Measurements from ENCODE around the gene PRR23E. TPM values are rescaled to one million over a fixed set of nuclear protein-coding genes. Genes with fewer than 3 reads are reported as not detected.

PRR23E gene
- total RNA-seq, 1 experiment from 2014 or later = not detected

DNA sequence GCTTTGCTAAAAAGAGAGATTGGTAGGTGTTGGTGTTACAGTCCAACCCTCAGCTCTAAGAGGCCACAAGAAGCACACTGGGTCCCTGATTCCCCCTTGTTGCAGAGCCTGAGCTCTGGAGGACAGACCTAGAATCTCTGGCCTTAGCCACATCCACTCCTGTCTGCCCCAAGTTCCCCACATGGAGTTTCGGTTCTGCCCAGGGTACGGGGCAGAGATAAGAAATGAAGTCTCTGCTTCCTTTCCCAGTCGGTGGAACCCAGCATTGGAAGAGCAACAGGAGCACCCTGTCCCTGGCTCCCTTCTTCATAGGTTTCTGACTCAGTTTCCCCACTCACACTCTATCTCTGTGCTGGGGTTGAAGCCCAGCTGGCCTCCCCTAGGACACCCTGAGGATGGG, 13.2 kb downstream of the PRR23E start:
- intact Hi-C loops (cut with micrococcal nuclease; ENCODE audit: unreplicated experiment) (no loop called here), in situ Hi-C loops (cut with HindIII; ENCODE audit: low pct_unique_long_range_greater_than_20kb, low sequenced_read_pairs) (no loop called here)
- H3K27ac ChIP-seq (ENCODE audit: low read length) = no peak overlapping the region
- no peak for DNase-seq (ENCODE audit: low read depth, low spot score)
- no peak overlapping the region for H3K4me3 ChIP-seq (ENCODE audit: low read depth in 2 of 2, low read length in 2 of 2)
- H3K27me3 ChIP-seq (ENCODE audit: control insufficient read depth, insufficient read depth, low read length) = peaks cover 3% of the 10 kb centered on the region; the same call in 1 of the 2 replicates
- no peaks in the 10 kb centered on the region; the same call in 1 of the 2 replicates for H3K9me3 ChIP-seq (ENCODE audit: control insufficient read depth, insufficient read depth, low read depth, low read length)
- TF ChIP-seq SIN3A (IDR thresholded peaks at IDR 0.05; ENCODE audit: borderline replicate concordance, insufficient read depth, low read depth, low read length) (no peak), TCF7L2 (IDR thresholded peaks at IDR 0.05; ENCODE audit: low read depth, low read length) (no peak)
- POLR2A ChIA-PET = no interaction called here
- CTCF ChIA-PET = no interaction called here
- ATAC-seq = no peak
- BruUV-seq (replicated peaks) = no TSS peak
- H3K36me3 ChIP-seq (ENCODE audit: control insufficient read depth, insufficient read depth, low read length) = no peaks in the 10 kb centered on the region
- no peaks in the 10 kb centered on the region for H3K4me1 ChIP-seq (ENCODE audit: control insufficient read depth, insufficient read depth, low read length)

GRCh38 chr3:127206611-127207516, 13.9 kb downstream of the PRR23E start:
- BruUV-seq (replicated peaks) = no TSS peak
- Histone ChIP-seq H3K27ac (ENCODE audit: low read length) (no peak overlapping the region), H3K27me3 (ENCODE audit: control insufficient read depth, insufficient read depth, low read length) (no peaks in the 10 kb centered on the region; the same call in 1 of the 2 replicates), H3K9me3 (ENCODE audit: control insufficient read depth, insufficient read depth, low read depth, low read length) (no peaks in the 10 kb centered on the region; the same call in 1 of the 2 replicates), H3K4me1 (ENCODE audit: control insufficient read depth, insufficient read depth, low read length) (no peaks in the 10 kb centered on the region), H3K36me3 (ENCODE audit: control insufficient read depth, insufficient read depth, low read length) (no peaks in the 10 kb centered on the region), H3K4me3 (ENCODE audit: low read depth in 2 of 2, low read length in 2 of 2) (no peak overlapping the region)
- in situ Hi-C loops (cut with HindIII; ENCODE audit: low pct_unique_long_range_greater_than_20kb, low sequenced_read_pairs) = no loop called here
- intact Hi-C loops (cut with micrococcal nuclease; ENCODE audit: unreplicated experiment) = no loop called here
- ATAC-seq (no peak), DNase-seq (ENCODE audit: low read depth, low spot score) (no peak)
- ChIA-PET POLR2A (no interaction called here), CTCF (no interaction called here)
- TF ChIP-seq, protein P1, sequence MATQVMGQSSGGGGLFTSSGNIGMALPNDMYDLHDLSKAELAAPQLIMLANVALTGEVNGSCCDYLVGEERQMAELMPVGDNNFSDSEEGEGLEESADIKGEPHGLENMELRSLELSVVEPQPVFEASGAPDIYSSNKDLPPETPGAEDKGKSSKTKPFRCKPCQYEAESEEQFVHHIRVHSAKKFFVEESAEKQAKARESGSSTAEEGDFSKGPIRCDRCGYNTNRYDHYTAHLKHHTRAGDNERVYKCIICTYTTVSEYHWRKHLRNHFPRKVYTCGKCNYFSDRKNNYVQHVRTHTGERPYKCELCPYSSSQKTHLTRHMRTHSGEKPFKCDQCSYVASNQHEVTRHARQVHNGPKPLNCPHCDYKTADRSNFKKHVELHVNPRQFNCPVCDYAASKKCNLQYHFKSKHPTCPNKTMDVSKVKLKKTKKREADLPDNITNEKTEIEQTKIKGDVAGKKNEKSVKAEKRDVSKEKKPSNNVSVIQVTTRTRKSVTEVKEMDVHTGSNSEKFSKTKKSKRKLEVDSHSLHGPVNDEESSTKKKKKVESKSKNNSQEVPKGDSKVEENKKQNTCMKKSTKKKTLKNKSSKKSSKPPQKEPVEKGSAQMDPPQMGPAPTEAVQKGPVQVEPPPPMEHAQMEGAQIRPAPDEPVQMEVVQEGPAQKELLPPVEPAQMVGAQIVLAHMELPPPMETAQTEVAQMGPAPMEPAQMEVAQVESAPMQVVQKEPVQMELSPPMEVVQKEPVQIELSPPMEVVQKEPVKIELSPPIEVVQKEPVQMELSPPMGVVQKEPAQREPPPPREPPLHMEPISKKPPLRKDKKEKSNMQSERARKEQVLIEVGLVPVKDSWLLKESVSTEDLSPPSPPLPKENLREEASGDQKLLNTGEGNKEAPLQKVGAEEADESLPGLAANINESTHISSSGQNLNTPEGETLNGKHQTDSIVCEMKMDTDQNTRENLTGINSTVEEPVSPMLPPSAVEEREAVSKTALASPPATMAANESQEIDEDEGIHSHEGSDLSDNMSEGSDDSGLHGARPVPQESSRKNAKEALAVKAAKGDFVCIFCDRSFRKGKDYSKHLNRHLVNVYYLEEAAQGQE (IDR thresholded peaks at IDR 0.05; ENCODE audit: insufficient read depth in 1 of 2, low read depth in 2 of 2, low read length in 1 of 2) = no peak
- TF ChIP-seq TCF7L2 (IDR thresholded peaks at IDR 0.05; ENCODE audit: low read depth, low read length) (no peak), POLR2AphosphoS5 (IDR thresholded peaks at IDR 0.05; ENCODE audit: low read depth, low read length) (no peak)

GRCh38 chr3:127207727-127208482, 15.0 kb downstream of the PRR23E start:
- H3K27me3 ChIP-seq (ENCODE audit: control insufficient read depth, insufficient read depth, low read length) = 0 out of 2 replicates have a peak, but pooled peaks cover 2% of the 10 kb centered on the region
- ATAC-seq (no peak), DNase-seq (ENCODE audit: low read depth, low spot score) (no peak)
- ChIA-PET CTCF (no interaction called here), POLR2A (no interaction called here)
- H3K4me1 ChIP-seq (ENCODE audit: control insufficient read depth, insufficient read depth, low read length) = no peaks in the 10 kb centered on the region
- intact Hi-C loops (cut with micrococcal nuclease; ENCODE audit: unreplicated experiment) (no loop called here), in situ Hi-C loops (cut with HindIII; ENCODE audit: low pct_unique_long_range_greater_than_20kb, low sequenced_read_pairs) (no loop called here)
- no TSS peak for BruUV-seq (replicated peaks)
- no peaks in the 10 kb centered on the region for H3K9me3 ChIP-seq (ENCODE audit: control insufficient read depth, insufficient read depth, low read depth, low read length)
- H3K27ac ChIP-seq (ENCODE audit: low read length) = no peak overlapping the region
- TF ChIP-seq CTCF (IDR thresholded peaks at IDR 0.05) (no peak), TCF7L2 (IDR thresholded peaks at IDR 0.05; ENCODE audit: low read depth, low read length) (no peak), SIN3A (IDR thresholded peaks at IDR 0.05; ENCODE audit: borderline replicate concordance, insufficient read depth, low read depth, low read length) (no peak)
- H3K36me3 ChIP-seq (ENCODE audit: control insufficient read depth, insufficient read depth, low read length) = no peaks in the 10 kb centered on the region
- no peak overlapping the region for H3K4me3 ChIP-seq (ENCODE audit: low read depth in 2 of 2, low read length in 2 of 2)

All from Panc1 (cell line).